ENCODE measurements around the gene ANTXRL.
A peak's percentile ranks its signal among the peaks of the same experiment; 100 is the strongest.
"Not testable (repeated sequence)": the region's sequence is repeated elsewhere in the genome, so short reads cannot be mapped to it uniquely, and the experiment has no call there.

The ANTXRL gene

DNA sequence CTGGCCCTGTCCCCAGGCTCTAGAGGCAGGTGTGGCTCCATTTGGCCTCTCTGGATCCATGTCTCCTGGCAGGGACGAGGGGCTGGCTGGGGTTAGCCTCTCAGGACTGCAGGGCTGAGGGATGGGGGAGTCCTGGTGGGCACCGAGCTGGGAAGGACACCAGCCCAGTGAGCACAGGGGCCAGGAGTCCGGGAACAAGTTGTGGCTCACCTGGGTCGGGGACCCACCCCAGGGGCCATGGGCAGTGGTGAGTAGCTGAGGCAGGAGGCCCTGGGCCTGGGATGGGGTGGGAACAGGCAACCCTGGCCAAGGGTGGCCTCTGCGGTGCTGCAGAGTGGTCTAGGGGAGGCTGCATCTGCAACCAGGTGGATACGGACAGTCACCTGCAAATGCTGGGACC, 24.1 kb downstream of the ANTXRL start:
- no peak for DNase-seq

DNA sequence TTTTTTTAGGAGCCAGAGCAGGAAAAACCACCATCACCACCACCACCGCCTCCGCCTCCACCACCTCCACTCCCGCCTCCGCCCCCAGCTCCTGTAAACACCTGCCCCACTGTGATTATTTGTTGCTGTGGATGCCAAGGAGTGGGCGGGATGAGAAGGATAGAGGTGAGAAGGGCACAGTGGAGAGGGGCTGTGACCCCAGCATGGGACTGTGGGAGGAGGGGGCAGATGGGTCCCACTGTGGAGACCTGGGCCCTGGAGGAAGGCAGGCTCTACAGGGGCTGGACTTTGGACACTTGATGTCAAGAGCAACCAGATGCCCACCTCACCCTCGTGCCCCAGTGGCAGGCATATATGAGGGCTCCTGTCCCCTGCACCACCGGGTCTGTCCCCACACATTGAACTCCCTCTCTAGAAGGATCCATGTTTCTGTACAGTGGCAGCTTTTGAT, 24.7 kb downstream of the ANTXRL start:
- no peak for DNase-seq

GRCh38 chr10:46311961-46312431, 25.2 kb downstream of the ANTXRL start:
- not testable (repeated sequence) for DNase-seq

DNA sequence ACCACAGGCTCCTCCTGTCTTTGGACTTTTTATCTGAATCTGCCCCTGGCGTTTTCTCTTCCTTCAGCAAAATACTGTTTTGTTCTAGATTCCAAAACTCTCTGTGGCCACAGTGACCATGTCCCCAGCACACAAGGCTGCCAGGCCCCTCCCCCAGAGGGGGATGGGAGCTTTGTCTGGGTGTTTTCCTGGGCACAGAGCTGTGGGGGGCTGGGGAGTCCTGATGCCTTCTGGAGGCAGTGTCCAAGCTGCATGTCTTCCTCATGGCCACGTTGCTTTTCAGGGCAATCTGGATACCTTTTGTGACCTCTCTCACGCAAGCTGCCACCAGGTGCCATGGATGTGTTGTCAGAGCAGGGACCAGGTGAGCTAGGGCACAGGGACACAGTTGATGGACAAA, 26.2 kb downstream of the ANTXRL start:
- no peak for DNase-seq

DNA sequence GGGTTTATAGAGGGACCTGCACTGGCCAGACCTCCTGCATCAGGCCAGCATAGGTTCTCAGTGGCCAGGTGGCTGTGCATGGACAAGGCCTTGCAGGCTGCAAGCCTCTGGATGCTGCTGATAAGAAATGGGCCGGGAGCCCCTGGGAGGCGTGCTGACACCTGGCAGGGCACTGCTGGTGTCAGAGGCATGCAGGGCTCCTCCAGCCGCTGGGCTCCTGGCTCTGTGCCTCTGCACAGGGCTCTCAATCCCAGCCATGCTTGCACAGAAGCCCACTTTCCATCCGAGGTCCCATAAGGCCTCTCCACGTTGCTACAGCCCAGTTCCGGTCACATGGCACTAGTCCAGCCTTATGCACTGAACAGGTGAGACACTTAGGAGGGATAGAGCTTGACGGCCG, 27.3 kb downstream of the ANTXRL start:
- no peak for DNase-seq

DNA sequence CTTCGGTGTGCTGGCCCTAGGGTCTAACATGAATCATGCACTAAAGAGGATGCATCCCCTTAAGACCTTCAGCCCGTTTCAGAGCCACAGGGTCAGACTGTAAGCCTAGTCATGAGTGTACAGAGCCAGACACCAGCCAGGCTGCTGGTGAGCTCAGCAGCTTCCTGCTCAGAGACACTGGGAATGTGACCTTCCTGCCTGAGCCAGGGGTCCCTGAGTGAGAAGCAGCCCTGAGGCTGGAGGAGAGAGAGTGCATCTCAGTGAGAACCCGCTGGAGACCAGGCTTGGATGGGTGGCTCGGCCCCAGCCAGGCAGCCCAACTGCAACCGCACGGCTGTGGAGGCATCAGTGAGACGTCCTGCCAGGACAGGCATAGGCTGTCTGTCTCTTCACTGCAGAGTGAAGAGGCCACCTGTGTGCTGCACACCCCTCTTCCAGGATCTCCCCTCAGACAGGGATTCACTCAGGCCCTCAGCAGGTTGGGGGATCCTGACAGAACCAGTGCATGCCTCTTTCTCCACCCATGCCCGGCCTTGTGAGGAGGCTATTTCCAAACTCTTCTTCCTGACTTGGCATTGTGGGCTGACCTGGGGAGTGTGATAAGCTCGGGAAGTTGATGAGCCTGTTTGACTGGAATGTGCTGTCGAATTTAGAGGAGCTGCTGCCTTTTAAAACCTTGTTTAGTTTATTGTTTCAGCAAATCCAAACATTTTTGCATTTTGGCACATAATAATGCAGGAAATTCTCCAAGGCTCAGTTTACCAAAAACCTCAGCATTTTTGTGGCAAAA, 28.5 kb downstream of the ANTXRL start:
- not testable (repeated sequence) for DNase-seq

GRCh38 chr10:46317370-46317769, 30.6 kb downstream of the ANTXRL start:
- no peak for DNase-seq

DNA sequence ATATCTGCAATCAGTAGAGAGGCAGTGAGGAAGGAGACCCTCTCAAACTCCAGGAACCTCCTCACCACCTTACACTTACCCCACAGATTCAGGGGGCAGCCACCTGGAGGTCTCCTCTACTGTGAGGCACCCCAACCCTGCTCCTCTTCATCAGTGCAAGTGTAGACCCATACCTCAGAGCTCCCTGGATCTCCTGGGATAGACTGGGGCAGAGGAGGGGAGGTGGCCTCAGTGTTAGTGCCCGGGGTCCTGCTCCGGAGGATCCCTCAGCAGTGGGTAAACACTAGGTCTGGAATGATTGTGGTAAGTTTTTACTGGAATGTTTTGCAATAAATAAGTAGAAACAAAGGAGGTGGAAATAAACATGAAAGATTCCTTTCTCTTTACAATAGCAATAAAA, 31.1 kb downstream of the ANTXRL start:
- DNase-seq = no peak

GRCh38 chr10:46318799-46319198, 32.0 kb downstream of the ANTXRL start:
- no peak for DNase-seq

DNA sequence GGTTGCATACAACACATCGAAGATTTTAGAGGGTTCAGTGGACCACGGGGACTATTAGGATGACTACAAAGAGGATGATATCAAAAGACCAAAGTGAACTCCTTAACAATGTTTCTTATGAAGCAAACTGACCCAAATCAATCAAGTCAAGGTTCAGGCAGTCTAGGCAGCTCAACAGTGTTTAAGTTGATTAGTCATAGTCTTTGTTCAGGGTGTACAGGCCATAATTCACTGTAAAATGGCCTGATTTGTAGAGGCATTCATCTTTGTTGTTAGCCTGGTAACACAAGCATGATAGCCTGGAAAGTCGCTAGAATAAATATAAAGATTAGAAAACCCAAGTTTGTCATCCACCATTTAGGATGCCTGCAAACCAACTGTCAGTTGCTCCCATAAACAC, 32.6 kb downstream of the ANTXRL start:
- no peak for DNase-seq

DNA sequence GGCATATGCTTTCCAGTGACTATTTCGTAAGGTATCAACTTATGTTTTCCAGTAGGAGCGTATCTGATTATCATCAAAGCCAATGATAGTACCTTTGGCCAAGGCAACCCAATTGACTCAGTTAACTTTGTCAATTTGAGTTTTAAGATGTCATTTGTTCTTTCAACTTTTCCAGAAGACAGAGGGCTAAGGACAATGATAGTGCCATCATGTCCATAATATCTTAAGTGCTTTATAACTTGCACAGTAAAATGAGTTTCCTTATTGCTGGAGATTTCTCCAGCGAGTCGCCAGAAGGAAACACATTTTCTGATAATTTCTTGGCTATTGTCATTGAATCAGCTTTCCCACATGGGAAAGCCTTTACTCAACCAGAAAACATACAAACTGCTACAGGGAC, 35.0 kb downstream of the ANTXRL start:
- no peak for DNase-seq

DNA sequence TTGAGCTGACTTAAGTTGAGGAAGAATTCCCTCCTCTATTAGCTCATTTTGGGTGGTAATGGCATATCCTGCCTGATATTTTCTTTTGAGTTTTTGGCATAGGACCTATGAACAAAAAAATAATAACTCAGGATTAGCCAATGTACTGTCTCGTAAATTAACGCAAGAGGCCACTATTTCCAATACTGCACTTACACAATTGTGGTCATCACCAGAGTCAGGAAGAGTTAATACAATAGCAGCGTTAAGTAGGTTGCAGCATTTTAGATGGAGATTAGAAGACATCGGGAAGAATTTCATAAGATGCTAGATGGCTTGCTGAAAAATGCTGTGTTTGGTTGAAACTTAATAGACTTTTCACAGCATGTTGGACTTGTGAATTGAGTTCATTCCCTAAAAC, 36.4 kb downstream of the ANTXRL start:
- DNase-seq = no peak

GRCh38 chr10:46325021-46325420, 38.2 kb downstream of the ANTXRL start:
- DNase-seq = no peak

DNA sequence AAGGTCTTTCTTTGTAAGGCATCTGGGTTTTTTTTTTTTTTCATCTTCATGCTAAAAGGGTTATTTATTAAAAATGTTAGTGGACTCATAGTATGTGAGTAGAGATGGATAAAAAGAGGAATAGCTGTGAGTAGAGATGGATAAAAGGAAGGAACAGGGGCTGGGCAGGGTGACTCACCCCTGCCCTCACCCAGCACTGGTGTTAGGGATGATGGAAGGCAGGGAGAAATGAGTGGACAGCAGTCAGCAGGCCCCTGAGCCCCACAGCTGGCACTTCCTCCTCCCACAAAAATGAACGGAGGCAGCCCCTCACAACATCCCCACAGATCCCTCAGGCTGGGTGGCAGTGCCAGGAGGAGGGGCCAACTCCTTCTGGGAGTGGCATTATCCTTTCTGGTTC, 39.3 kb downstream of the ANTXRL start:
- DNase-seq = no peak

DNA sequence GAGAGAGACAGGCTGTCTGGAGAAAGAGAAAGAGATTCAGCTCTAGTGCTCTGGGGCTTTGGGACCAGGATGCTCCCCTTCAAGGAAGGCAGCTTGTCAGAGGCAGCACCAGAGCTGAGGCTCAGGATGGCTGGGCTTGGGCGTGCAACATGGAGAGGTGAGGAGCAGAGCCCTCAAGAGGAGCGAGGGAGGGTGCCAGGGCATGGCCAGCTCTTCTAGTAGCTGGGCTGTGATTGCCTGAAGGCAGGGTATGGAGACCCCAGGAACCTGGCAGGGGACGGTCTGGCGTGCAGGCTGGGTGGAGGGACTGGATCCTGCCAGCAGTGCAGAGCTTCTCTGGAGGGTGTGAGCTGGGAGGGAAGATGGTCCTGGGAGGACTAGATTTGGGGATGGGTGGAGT, 40.2 kb downstream of the ANTXRL start:
- DNase-seq = no peak

DNA sequence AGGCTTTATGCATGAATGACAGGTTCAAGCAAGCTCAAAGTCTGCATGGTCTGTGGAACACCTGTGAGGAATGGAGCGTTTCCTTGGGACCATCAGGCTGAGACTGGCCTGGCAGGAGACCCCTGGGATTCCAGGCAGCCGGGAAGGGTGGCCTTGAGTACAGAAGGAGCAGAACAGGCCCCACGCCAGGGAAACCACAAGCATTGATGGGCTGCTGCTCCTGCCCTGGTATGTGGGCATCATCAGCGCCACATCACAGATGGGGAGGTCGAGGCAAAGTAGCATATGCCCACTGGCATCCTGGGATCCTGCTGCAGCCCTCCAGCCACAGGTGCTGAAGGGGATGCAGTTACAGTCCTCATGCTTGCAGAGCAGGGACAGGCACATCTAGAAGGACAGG, 40.9 kb downstream of the ANTXRL start:
- DNase-seq = no peak

DNA sequence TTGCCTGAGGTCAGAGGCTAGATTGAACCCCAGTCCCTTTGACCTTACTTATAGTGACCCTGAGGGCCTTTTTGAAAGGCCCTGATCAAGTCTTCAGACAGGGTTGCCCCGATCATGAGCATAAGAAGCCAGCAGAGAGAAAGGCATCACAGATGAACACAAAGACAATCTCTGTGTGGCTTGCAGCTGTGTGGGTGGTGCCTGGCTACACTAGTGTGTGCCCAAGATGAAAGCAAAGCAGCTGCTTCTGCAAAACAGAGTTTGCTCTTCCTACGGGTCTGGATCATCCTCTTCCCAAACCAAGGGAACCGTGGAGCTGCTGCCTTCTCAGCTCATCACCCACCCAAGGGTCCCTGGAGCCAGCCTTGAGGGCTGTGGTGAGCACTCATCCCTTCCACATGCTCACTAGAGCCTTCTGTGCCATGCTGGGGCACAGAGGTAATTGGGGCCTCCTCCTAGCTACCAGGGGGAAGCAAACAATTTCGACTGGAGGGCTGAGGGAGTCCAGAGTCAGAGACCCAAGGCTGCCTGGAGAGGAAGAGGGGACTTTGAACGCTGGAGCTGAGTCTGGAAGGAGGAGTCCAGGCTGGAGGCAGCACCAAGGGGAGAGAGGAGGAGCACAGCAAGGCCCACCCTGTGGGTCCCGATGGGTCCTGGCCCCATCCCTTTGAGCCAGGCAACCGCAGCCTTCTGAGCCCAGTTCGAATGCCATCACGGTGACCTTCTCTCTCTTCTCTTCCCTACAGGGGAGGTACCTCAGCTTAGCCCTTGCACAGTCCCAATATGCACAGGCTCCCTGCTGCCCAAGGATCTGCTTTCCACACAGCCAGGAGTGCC, 42.3 kb downstream of the ANTXRL start:
- DNase-seq = peak; percentile 37

GRCh38 chr10:46329690-46330016, 42.9 kb downstream of the ANTXRL start:
- DNase-seq = no peak

GRCh38 chr10:46330894-46331293, 44.1 kb downstream of the ANTXRL start:
- no peak for DNase-seq

- not testable (repeated sequence) for DNase-seq
These were observed 78.7 kb downstream of the ANTXRL start for GRCh38 chr10:46365484-46365883.

GRCh38 chr10:46367209-46367608, 80.4 kb downstream of the ANTXRL start:
- DNase-seq = not testable (repeated sequence)

DNA sequence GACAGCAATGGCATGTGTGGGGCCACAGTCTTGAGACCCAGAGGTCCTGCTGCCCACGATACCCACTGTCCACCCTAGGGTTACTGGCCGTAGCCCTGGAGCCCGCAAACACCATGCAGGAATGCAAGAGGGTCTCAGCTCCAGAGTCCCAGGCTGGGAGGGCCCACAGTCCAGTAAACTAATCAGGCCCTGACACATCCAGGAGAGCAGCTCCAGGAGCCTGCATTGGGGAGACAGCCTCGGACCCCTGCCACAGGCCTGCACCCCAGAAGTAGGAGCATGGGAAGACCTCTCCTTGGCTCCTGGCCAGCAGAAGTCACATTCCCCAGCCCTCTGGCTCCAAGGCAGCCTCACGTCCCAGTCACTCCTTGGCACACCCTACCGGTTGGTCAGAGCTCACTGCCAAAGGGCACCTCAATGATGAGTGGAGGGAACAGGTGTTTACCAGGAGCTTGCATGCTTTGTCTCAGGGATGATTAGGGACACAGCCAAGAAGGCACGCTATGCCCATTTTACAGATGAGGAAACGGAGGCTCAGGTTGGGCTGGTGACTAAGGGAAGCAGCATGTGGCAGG, 81.0 kb downstream of the ANTXRL start:
- not testable (repeated sequence) for DNase-seq

DNA sequence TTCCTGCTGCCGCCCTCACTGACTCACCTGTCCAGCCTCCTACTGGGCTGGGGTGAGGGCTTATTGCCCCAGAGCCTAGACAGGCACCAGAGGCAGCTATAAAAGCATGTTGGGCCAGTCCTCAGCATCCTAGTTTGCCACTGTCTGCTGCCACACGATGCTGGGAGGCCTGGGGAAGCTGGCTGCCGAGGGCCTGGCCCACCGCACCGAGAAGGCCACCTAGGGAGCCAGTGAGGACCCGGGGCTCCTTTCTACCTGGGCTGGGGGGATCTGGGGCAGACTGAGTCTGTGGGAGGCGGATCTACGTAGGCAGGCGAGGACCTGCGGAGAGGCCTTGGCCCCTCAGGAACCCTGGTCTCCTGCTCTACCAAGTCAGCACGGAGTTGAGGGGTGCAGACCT, 82.2 kb downstream of the ANTXRL start:
- DNase-seq = not testable (repeated sequence)

DNA sequence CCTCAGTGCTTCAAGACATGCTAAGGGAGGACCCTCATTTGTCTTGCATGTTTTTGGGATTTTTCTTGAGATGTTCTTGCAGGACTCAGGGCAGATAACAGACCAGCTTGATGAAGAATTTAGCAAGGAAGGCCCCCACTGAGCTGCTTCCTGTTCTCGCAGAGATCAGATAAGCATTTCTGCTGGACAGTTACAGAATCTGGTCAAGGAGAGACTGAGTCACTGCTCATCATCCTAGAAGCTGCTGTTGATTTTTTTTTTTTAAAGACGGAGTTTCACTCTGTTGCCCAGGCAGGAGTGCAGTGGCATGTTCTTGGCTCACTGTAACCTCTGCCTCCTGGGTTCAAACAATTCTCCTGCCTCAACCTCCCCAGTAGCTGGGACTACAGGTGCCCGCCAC, 87.6 kb downstream of the ANTXRL start:
- not testable (repeated sequence) for DNase-seq
